ENCODE results near the gene OR2A1.
"Not testable (repeated sequence)": the region's sequence is repeated elsewhere in the genome, so short reads cannot be mapped to it uniquely, and the experiment has no call there.

Gene OR2A1

GRCh38 chr7:144311872-144312469 lies at the start of gene OR2A1:
Gene OR2A1, plus strand, starts transcription at chr7:144312419. Its CDS starts 5,706 bp downstream, at chr7:144318125.
- not testable (repeated sequence) for H4K20me1 ChIP-seq (ENCODE audit: insufficient read depth, low read length); H2AFZ ChIP-seq (ENCODE audit: low read length); H3K4me3 ChIP-seq (ENCODE audit: low read depth, low read length, poor library complexity, severe bottlenecking); H3K9ac ChIP-seq (ENCODE audit: low read length); H3F3A ChIP-seq (ENCODE audit: insufficient read depth, low read length); H3K4me1 ChIP-seq (ENCODE audit: insufficient read depth, low read length, severe bottlenecking); H3K9me2 ChIP-seq (ENCODE audit: low read depth, low read length); H3K4me2 ChIP-seq (ENCODE audit: low read length); H3K27ac ChIP-seq (ENCODE audit: low read depth, low read length, poor library complexity, severe bottlenecking); H3K9me3 ChIP-seq (ENCODE audit: low read length); H3K27me3 ChIP-seq (ENCODE audit: insufficient read depth, low read length); H3K79me2 ChIP-seq (ENCODE audit: insufficient read depth, low read length); H3K36me3 ChIP-seq (ENCODE audit: insufficient read depth, low read length)

GRCh38 chr7:144264692-144265091 lies 47.5 kb upstream of the OR2A1 start, which contains the start of gene OR2A7:
Gene OR2A7, minus strand, starts transcription at chr7:144264792. Its CDS starts 5,164 bp downstream, at chr7:144259628.
- not testable (repeated sequence) for H3K4me2 ChIP-seq (ENCODE audit: low read length); H3K27ac ChIP-seq (ENCODE audit: low read depth, low read length, poor library complexity, severe bottlenecking); H3K9me2 ChIP-seq (ENCODE audit: low read depth, low read length); H3F3A ChIP-seq (ENCODE audit: insufficient read depth, low read length); H2AFZ ChIP-seq (ENCODE audit: low read length); H3K4me1 ChIP-seq (ENCODE audit: insufficient read depth, low read length, severe bottlenecking); H3K36me3 ChIP-seq (ENCODE audit: insufficient read depth, low read length); H3K79me2 ChIP-seq (ENCODE audit: insufficient read depth, low read length); H3K27me3 ChIP-seq (ENCODE audit: insufficient read depth, low read length); H4K20me1 ChIP-seq (ENCODE audit: insufficient read depth, low read length); H3K9me3 ChIP-seq (ENCODE audit: low read length); H3K4me3 ChIP-seq (ENCODE audit: low read depth, low read length, poor library complexity, severe bottlenecking); H3K9ac ChIP-seq (ENCODE audit: low read length)

- not testable (repeated sequence) for H3K9me3 ChIP-seq (ENCODE audit: low read length)
Measured at GRCh38 chr7:144269188-144269587, 43.0 kb upstream of the OR2A1 start, which contains the start of gene CTAGE8. Gene CTAGE8, minus strand, starts transcription at chr7:144269288. Its CDS starts 38 bp downstream, at chr7:144269250.

GRCh38 chr7:144275281-144275680 lies 36.9 kb upstream of the OR2A1 start:
- not testable (repeated sequence) for H3K79me2 ChIP-seq (ENCODE audit: insufficient read depth, low read length); H2AFZ ChIP-seq (ENCODE audit: low read length); H3K9me3 ChIP-seq (ENCODE audit: low read length); H3K27me3 ChIP-seq (ENCODE audit: insufficient read depth, low read length); H3K4me3 ChIP-seq (ENCODE audit: low read depth, low read length, poor library complexity, severe bottlenecking); H3F3A ChIP-seq (ENCODE audit: insufficient read depth, low read length); H4K20me1 ChIP-seq (ENCODE audit: insufficient read depth, low read length); H3K4me2 ChIP-seq (ENCODE audit: low read length); H3K9ac ChIP-seq (ENCODE audit: low read length); H3K27ac ChIP-seq (ENCODE audit: low read depth, low read length, poor library complexity, severe bottlenecking); H3K36me3 ChIP-seq (ENCODE audit: insufficient read depth, low read length); H3K4me1 ChIP-seq (ENCODE audit: insufficient read depth, low read length, severe bottlenecking); H3K9me2 ChIP-seq (ENCODE audit: low read depth, low read length)

More at GRCh38 chr7:144269188-144269587, 43.0 kb upstream of the OR2A1 start, which contains the start of gene CTAGE8:
- not testable (repeated sequence) for H3K27ac ChIP-seq (ENCODE audit: low read depth, low read length, poor library complexity, severe bottlenecking); H3K27me3 ChIP-seq (ENCODE audit: insufficient read depth, low read length); H3K9ac ChIP-seq (ENCODE audit: low read length); H3K4me1 ChIP-seq (ENCODE audit: insufficient read depth, low read length, severe bottlenecking); H3F3A ChIP-seq (ENCODE audit: insufficient read depth, low read length); H3K4me3 ChIP-seq (ENCODE audit: low read depth, low read length, poor library complexity, severe bottlenecking); H2AFZ ChIP-seq (ENCODE audit: low read length); H4K20me1 ChIP-seq (ENCODE audit: insufficient read depth, low read length); H3K9me2 ChIP-seq (ENCODE audit: low read depth, low read length); H3K4me2 ChIP-seq (ENCODE audit: low read length); H3K79me2 ChIP-seq (ENCODE audit: insufficient read depth, low read length); H3K36me3 ChIP-seq (ENCODE audit: insufficient read depth, low read length)

- not testable (repeated sequence) for H4K20me1 ChIP-seq (ENCODE audit: insufficient read depth, low read length); H3K36me3 ChIP-seq (ENCODE audit: insufficient read depth, low read length)
Measured at GRCh38 chr7:144280010-144280409, 32.2 kb upstream of the OR2A1 start.

GRCh38 chr7:144281981-144282380 lies 30.2 kb upstream of the OR2A1 start:
- not testable (repeated sequence) for H3K27me3 ChIP-seq (ENCODE audit: insufficient read depth, low read length); H3K4me2 ChIP-seq (ENCODE audit: low read length); H3K4me3 ChIP-seq (ENCODE audit: low read depth, low read length, poor library complexity, severe bottlenecking); H2AFZ ChIP-seq (ENCODE audit: low read length); H4K20me1 ChIP-seq (ENCODE audit: insufficient read depth, low read length); H3K4me1 ChIP-seq (ENCODE audit: insufficient read depth, low read length, severe bottlenecking); H3K36me3 ChIP-seq (ENCODE audit: insufficient read depth, low read length); H3F3A ChIP-seq (ENCODE audit: insufficient read depth, low read length); H3K79me2 ChIP-seq (ENCODE audit: insufficient read depth, low read length); H3K27ac ChIP-seq (ENCODE audit: low read depth, low read length, poor library complexity, severe bottlenecking); H3K9me2 ChIP-seq (ENCODE audit: low read depth, low read length); H3K9me3 ChIP-seq (ENCODE audit: low read length); H3K9ac ChIP-seq (ENCODE audit: low read length)

More at GRCh38 chr7:144280010-144280409, 32.2 kb upstream of the OR2A1 start:
- H3K27me3 ChIP-seq (ENCODE audit: insufficient read depth, low read length); H2AFZ ChIP-seq (ENCODE audit: low read length); H3K4me2 ChIP-seq (ENCODE audit: low read length); H3K9me3 ChIP-seq (ENCODE audit: low read length); H3K4me1 ChIP-seq (ENCODE audit: insufficient read depth, low read length, severe bottlenecking); H3K79me2 ChIP-seq (ENCODE audit: insufficient read depth, low read length); H3K9me2 ChIP-seq (ENCODE audit: low read depth, low read length); H3F3A ChIP-seq (ENCODE audit: insufficient read depth, low read length); H3K4me3 ChIP-seq (ENCODE audit: low read depth, low read length, poor library complexity, severe bottlenecking); H3K27ac ChIP-seq (ENCODE audit: low read depth, low read length, poor library complexity, severe bottlenecking); H3K9ac ChIP-seq (ENCODE audit: low read length): not testable (repeated sequence)

GRCh38 chr7:144282490-144282889 lies 29.7 kb upstream of the OR2A1 start:
- not testable (repeated sequence) for H3K79me2 ChIP-seq (ENCODE audit: insufficient read depth, low read length); H3K27me3 ChIP-seq (ENCODE audit: insufficient read depth, low read length); H3K4me2 ChIP-seq (ENCODE audit: low read length); H3K4me3 ChIP-seq (ENCODE audit: low read depth, low read length, poor library complexity, severe bottlenecking); H3K9me2 ChIP-seq (ENCODE audit: low read depth, low read length); H4K20me1 ChIP-seq (ENCODE audit: insufficient read depth, low read length); H3F3A ChIP-seq (ENCODE audit: insufficient read depth, low read length); H3K4me1 ChIP-seq (ENCODE audit: insufficient read depth, low read length, severe bottlenecking); H3K36me3 ChIP-seq (ENCODE audit: insufficient read depth, low read length); H3K9me3 ChIP-seq (ENCODE audit: low read length); H3K27ac ChIP-seq (ENCODE audit: low read depth, low read length, poor library complexity, severe bottlenecking); H3K9ac ChIP-seq (ENCODE audit: low read length); H2AFZ ChIP-seq (ENCODE audit: low read length)

- H3K9me2 ChIP-seq (ENCODE audit: low read depth, low read length); H3K4me3 ChIP-seq (ENCODE audit: low read depth, low read length, poor library complexity, severe bottlenecking); H3K79me2 ChIP-seq (ENCODE audit: insufficient read depth, low read length); H3K27ac ChIP-seq (ENCODE audit: low read depth, low read length, poor library complexity, severe bottlenecking); H3K9ac ChIP-seq (ENCODE audit: low read length); H3K4me1 ChIP-seq (ENCODE audit: insufficient read depth, low read length, severe bottlenecking); H2AFZ ChIP-seq (ENCODE audit: low read length); H3K36me3 ChIP-seq (ENCODE audit: insufficient read depth, low read length); H3K27me3 ChIP-seq (ENCODE audit: insufficient read depth, low read length); H4K20me1 ChIP-seq (ENCODE audit: insufficient read depth, low read length); H3K4me2 ChIP-seq (ENCODE audit: low read length); H3F3A ChIP-seq (ENCODE audit: insufficient read depth, low read length); H3K9me3 ChIP-seq (ENCODE audit: low read length): not testable (repeated sequence)
Measured at GRCh38 chr7:144283716-144284115, 28.5 kb upstream of the OR2A1 start.
